ENCODE measurements around the gene CNTNAP5. TPM values are rescaled to one million over a fixed set of nuclear protein-coding genes. Genes with fewer than 3 reads are reported as not detected.

The CNTNAP5 gene
- total RNA-seq, 1 donor from 2014 or later: not detected

- no peak for DNase-seq (ENCODE audit: extremely low spot score, unreplicated experiment)
- Mint-ChIP-seq H3K36me3 (ENCODE audit: unreplicated experiment) (no peaks in the 10 kb centered on the region), H3K27me3 (ENCODE audit: unreplicated experiment) (no peaks in the 10 kb centered on the region), H3K4me3 (ENCODE audit: unreplicated experiment) (no peak overlapping the region), H3K27ac (ENCODE audit: unreplicated experiment) (no peak overlapping the region), H3K4me1 (ENCODE audit: unreplicated experiment) (no peaks in the 10 kb centered on the region), H3K9me3 (ENCODE audit: unreplicated experiment) (peaks cover 48% of the 10 kb centered on the region)
- TF ChIP-seq CTCF (IDR thresholded peaks at IDR 0.05): no peak
These were observed 67.6 kb downstream of the CNTNAP5 start for GRCh38 chr2:124092651-124093050.

- Mint-ChIP-seq H3K9me3 (ENCODE audit: unreplicated experiment) (peaks cover 13% of the 10 kb centered on the region), H3K4me1 (ENCODE audit: unreplicated experiment) (no peaks in the 10 kb centered on the region), H3K36me3 (ENCODE audit: unreplicated experiment) (no peaks in the 10 kb centered on the region), H3K4me3 (ENCODE audit: unreplicated experiment) (no peak overlapping the region), H3K27me3 (ENCODE audit: unreplicated experiment) (no peaks in the 10 kb centered on the region), H3K27ac (ENCODE audit: unreplicated experiment) (no peak overlapping the region)
- no peak for DNase-seq (ENCODE audit: extremely low spot score, unreplicated experiment)
- TF ChIP-seq CTCF (IDR thresholded peaks at IDR 0.05): no peak
These were observed 79.8 kb downstream of the CNTNAP5 start for GRCh38 chr2:124104914-124105313.

- Mint-ChIP-seq H3K9me3 (ENCODE audit: unreplicated experiment) (peaks cover 4% of the 10 kb centered on the region), H3K27me3 (ENCODE audit: unreplicated experiment) (no peaks in the 10 kb centered on the region), H3K27ac (ENCODE audit: unreplicated experiment) (no peak overlapping the region), H3K4me1 (ENCODE audit: unreplicated experiment) (no peaks in the 10 kb centered on the region), H3K36me3 (ENCODE audit: unreplicated experiment) (no peaks in the 10 kb centered on the region), H3K4me3 (ENCODE audit: unreplicated experiment) (no peak overlapping the region)
- TF ChIP-seq CTCF (IDR thresholded peaks at IDR 0.05): no peak
- DNase-seq (ENCODE audit: extremely low spot score, unreplicated experiment): no peak
These were observed 87.1 kb downstream of the CNTNAP5 start for GRCh38 chr2:124112206-124112605.

- TF ChIP-seq CTCF (IDR thresholded peaks at IDR 0.05): no peak
- Mint-ChIP-seq H3K27ac (ENCODE audit: unreplicated experiment) (no peak overlapping the region), H3K27me3 (ENCODE audit: unreplicated experiment) (no peaks in the 10 kb centered on the region), H3K36me3 (ENCODE audit: unreplicated experiment) (no peaks in the 10 kb centered on the region), H3K4me3 (ENCODE audit: unreplicated experiment) (no peak overlapping the region), H3K9me3 (ENCODE audit: unreplicated experiment) (peaks cover 4% of the 10 kb centered on the region), H3K4me1 (ENCODE audit: unreplicated experiment) (no peaks in the 10 kb centered on the region)
- no peak for DNase-seq (ENCODE audit: extremely low spot score, unreplicated experiment)
These were observed 87.9 kb downstream of the CNTNAP5 start for GRCh38 chr2:124112966-124113365.

GRCh38 chr2:124120246-124120645, 95.2 kb downstream of the CNTNAP5 start:
- no peak overlapping the region for H3K27ac Mint-ChIP-seq (ENCODE audit: unreplicated experiment)
- peaks cover 37% of the 10 kb centered on the region for H3K9me3 Mint-ChIP-seq (ENCODE audit: unreplicated experiment)
- no peak for TF ChIP-seq CTCF (IDR thresholded peaks at IDR 0.05)
- no peak for DNase-seq (ENCODE audit: extremely low spot score, unreplicated experiment)
- H3K4me1 Mint-ChIP-seq (ENCODE audit: unreplicated experiment): no peaks in the 10 kb centered on the region
- no peaks in the 10 kb centered on the region for H3K27me3 Mint-ChIP-seq (ENCODE audit: unreplicated experiment)
- H3K36me3 Mint-ChIP-seq (ENCODE audit: unreplicated experiment): no peaks in the 10 kb centered on the region
- H3K4me3 Mint-ChIP-seq (ENCODE audit: unreplicated experiment): no peak overlapping the region
